Breast epithelium (tissue), 3 donors: ENCODE measurements around the gene FFAR4.

Experiments used
- POLR2AphosphoS5 ChIP-seq, 3 donors: sonication (generic); formaldehyde crosslinking; IDR thresholded peaks; one replicate each; pipeline ENCODE4 v1.6.1; 2017; ENCODE audit warnings: antibody characterized with exemption in 3 of 3
- TF ChIP-seq, protein P1 (sequence below), 3 donors: fragments of 450-650 bp; IDR thresholded peaks; one replicate each; pipeline ENCODE4 v1.5.1; 2016 to 2017; ENCODE audit warnings: antibody characterized with exemption in 3 of 3, mild to moderate bottlenecking in 3 of 3, moderate library complexity in 3 of 3

DNA sequence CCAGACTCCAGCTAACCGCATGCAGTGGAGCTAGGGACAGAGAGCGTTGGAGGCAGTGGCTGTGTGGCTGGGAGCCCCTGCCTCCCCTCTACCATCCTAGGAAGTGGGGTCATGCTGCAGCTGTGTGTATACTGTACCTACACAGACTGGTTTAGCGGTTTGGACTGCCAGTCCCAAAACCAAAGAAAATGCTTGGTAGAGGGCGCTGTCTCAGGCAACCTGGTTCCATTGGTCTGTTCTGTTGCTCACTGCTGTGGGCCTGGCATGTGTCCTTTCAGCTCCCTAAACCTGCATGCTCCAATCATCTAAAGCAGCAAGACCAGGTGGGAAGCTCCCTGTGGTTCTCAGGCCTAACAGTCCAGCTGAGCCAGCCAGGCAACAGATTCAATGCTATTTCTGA, 30.1 kb downstream of the FFAR4 start:
- TF ChIP-seq, protein P1, sequence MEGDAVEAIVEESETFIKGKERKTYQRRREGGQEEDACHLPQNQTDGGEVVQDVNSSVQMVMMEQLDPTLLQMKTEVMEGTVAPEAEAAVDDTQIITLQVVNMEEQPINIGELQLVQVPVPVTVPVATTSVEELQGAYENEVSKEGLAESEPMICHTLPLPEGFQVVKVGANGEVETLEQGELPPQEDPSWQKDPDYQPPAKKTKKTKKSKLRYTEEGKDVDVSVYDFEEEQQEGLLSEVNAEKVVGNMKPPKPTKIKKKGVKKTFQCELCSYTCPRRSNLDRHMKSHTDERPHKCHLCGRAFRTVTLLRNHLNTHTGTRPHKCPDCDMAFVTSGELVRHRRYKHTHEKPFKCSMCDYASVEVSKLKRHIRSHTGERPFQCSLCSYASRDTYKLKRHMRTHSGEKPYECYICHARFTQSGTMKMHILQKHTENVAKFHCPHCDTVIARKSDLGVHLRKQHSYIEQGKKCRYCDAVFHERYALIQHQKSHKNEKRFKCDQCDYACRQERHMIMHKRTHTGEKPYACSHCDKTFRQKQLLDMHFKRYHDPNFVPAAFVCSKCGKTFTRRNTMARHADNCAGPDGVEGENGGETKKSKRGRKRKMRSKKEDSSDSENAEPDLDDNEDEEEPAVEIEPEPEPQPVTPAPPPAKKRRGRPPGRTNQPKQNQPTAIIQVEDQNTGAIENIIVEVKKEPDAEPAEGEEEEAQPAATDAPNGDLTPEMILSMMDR (IDR thresholded peaks at IDR 0.05), result no peak
- no peak for TF ChIP-seq POLR2AphosphoS5 (IDR thresholded peaks at IDR 0.05)
